HEK293 (cell line): ENCODE results near the gene MED19.

Source experiments
- CTCF ChIA-PET: fragments of 350-600 bp; formaldehyde crosslinking; extraction: SDS; loops from one replicate; lab custom pipeline; 2021; ENCODE audit warnings: antibody characterized with exemption; lab: Yijun Ruan, JAX
- POLR2A ChIA-PET: fragments of 300-600 bp; formaldehyde crosslinking; extraction: SDS; loops from one replicate; lab custom pipeline; 2020; ENCODE audit warnings: antibody characterized with exemption, inconsistent platforms; lab: Yijun Ruan, JAX
- H3K27ac ChIP-seq: fragments of 200-500 bp; sonication (Bioruptor generic); 2 replicates; pipeline ENCODE4 v1.5.1; 2014; ENCODE audit warnings: low read depth, low read length, control low read depth, inconsistent platforms; ENCODE audit errors: extremely low read depth
- H3K36me3 ChIP-seq, 2 experiments: fragments of 200-500 bp in 1 of 2; sonication (Bioruptor generic) in 1 of 2; 1 replicate in 1 of 2; 2 replicates in 1 of 2; pipeline ENCODE4 v1.5.1; 2014 to 2017; ENCODE audit warnings: inconsistent platforms in 2 of 2, low read length in 2 of 2; ENCODE audit not compliant: control insufficient read depth in 2 of 2, insufficient read depth in 1 of 2
- H3K4me1 ChIP-seq: fragments of 200-500 bp; sonication (Bioruptor generic); 2 replicates; pipeline ENCODE4 v1.5.1; 2014; ENCODE audit warnings: mild to moderate bottlenecking, low read length, inconsistent platforms; ENCODE audit not compliant: control insufficient read depth, insufficient read depth
- H3K4me3 ChIP-seq: 2 replicates; pipeline ENCODE4 v1.5.1; 2011; ENCODE audit warnings: low read depth, mild to moderate bottlenecking, control low read depth, low read length, moderate library complexity
- H3K9me3 ChIP-seq: fragments of 200-500 bp; sonication (Bioruptor generic); 2 replicates; pipeline ENCODE4 v1.5.1; 2014; ENCODE audit warnings: low read depth, low read length, inconsistent platforms; ENCODE audit not compliant: control insufficient read depth, insufficient read depth
- BCL11B ChIP-seq: fragments of 450-650 bp; formaldehyde crosslinking; IDR thresholded peaks from 2 replicates; pipeline ENCODE4 v1.5.1; 2016; ENCODE audit warnings: low read depth, missing biosample characterization, missing genetic modification characterization
- HOXC10 ChIP-seq: sonication (generic); formaldehyde crosslinking; IDR thresholded peaks from 2 replicates; pipeline ENCODE4 v1.8.1; 2023; ENCODE audit warnings: mild to moderate bottlenecking, missing genetic modification reagents
- KLF16 ChIP-seq: fragments of 450-650 bp; formaldehyde crosslinking; IDR thresholded peaks from 2 replicates; pipeline ENCODE4 v1.5.1; 2017; ENCODE audit warnings: missing biosample characterization, missing genetic modification characterization
- MYNN ChIP-seq: fragments of 450-650 bp; formaldehyde crosslinking; IDR thresholded peaks from 2 replicates; pipeline ENCODE4 v1.5.1; 2016; ENCODE audit warnings: missing biosample characterization, missing genetic modification characterization, borderline replicate concordance
- REPIN1 ChIP-seq: fragments of 450-650 bp; formaldehyde crosslinking; IDR thresholded peaks from 2 replicates; pipeline ENCODE4 v1.5.1; 2017; ENCODE audit warnings: missing biosample characterization, missing genetic modification characterization, low read depth
- ZBTB21 ChIP-seq: fragments of 450-650 bp; formaldehyde crosslinking; IDR thresholded peaks from 2 replicates; pipeline ENCODE4 v1.5.1; 2017; ENCODE audit warnings: missing biosample characterization, missing genetic modification characterization
- ZBTB8A ChIP-seq: fragments of 450-650 bp; formaldehyde crosslinking; IDR thresholded peaks from 2 replicates; pipeline ENCODE4 v1.5.1; 2016; ENCODE audit warnings: missing biosample characterization, missing genetic modification characterization
- ZNF133 ChIP-seq: fragments of 450-650 bp; formaldehyde crosslinking; IDR thresholded peaks from 2 replicates; pipeline ENCODE4 v1.5.1; 2016; ENCODE audit warnings: missing biosample characterization, missing genetic modification characterization
- ZNF140 ChIP-seq: fragments of 450-650 bp; formaldehyde crosslinking; IDR thresholded peaks from 2 replicates; pipeline ENCODE4 v1.5.1; 2016; ENCODE audit warnings: missing biosample characterization, missing genetic modification characterization
- ZNF2 ChIP-seq: fragments of 450-650 bp; formaldehyde crosslinking; IDR thresholded peaks from 2 replicates; pipeline ENCODE4 v1.5.1; 2016; ENCODE audit warnings: missing biosample characterization, missing genetic modification characterization
- ZNF544 ChIP-seq: fragments of 450-650 bp; formaldehyde crosslinking; IDR thresholded peaks from 2 replicates; pipeline ENCODE4 v1.5.0; 2017; ENCODE audit warnings: missing biosample characterization, missing genetic modification characterization
- ZNF600 ChIP-seq: fragments of 450-650 bp; formaldehyde crosslinking; IDR thresholded peaks from 2 replicates; pipeline ENCODE4 v1.5.1; 2016; ENCODE audit warnings: missing biosample characterization, missing genetic modification characterization
- ZNF677 ChIP-seq: fragments of 450-650 bp; IDR thresholded peaks from 2 replicates; pipeline ENCODE4 v1.5.0; 2018; ENCODE audit warnings: missing biosample characterization, mild to moderate bottlenecking, missing genetic modification characterization, moderate library complexity
- ZNF785 ChIP-seq: fragments of 450-650 bp; formaldehyde crosslinking; IDR thresholded peaks from 2 replicates; pipeline ENCODE4 v1.5.1; 2016; ENCODE audit warnings: missing biosample characterization, missing genetic modification characterization
- TF ChIP-seq, protein P1 (sequence below): fragments of 450-650 bp; formaldehyde crosslinking; conservative IDR thresholded peaks from 2 replicates; pipeline ENCODE4 v1.5.1; 2016; ENCODE audit warnings: low read depth, missing biosample characterization, missing genetic modification characterization
- TF ChIP-seq, protein P2 (sequence below): fragments of 450-650 bp; formaldehyde crosslinking; IDR thresholded peaks from 2 replicates; pipeline ENCODE4 v1.5.1; 2016; ENCODE audit warnings: missing biosample characterization, missing genetic modification characterization
- TF ChIP-seq, protein P3 (sequence below): fragments of 450-650 bp; formaldehyde crosslinking; IDR thresholded peaks from 2 replicates; pipeline ENCODE4 v1.5.1; 2017; ENCODE audit warnings: missing biosample characterization, mild to moderate bottlenecking, missing genetic modification characterization, moderate library complexity
- TF ChIP-seq, protein P4 (sequence below): fragments of 450-650 bp; formaldehyde crosslinking; IDR thresholded peaks from 2 replicates; pipeline ENCODE4 v1.5.1; 2016; ENCODE audit warnings: missing biosample characterization, missing genetic modification characterization
- TF ChIP-seq, protein P5 (sequence below): fragments of 450-650 bp; formaldehyde crosslinking; IDR thresholded peaks from 2 replicates; pipeline ENCODE4 v1.5.1; 2016; ENCODE audit warnings: missing biosample characterization, missing genetic modification characterization

Gene MED19

DNA sequence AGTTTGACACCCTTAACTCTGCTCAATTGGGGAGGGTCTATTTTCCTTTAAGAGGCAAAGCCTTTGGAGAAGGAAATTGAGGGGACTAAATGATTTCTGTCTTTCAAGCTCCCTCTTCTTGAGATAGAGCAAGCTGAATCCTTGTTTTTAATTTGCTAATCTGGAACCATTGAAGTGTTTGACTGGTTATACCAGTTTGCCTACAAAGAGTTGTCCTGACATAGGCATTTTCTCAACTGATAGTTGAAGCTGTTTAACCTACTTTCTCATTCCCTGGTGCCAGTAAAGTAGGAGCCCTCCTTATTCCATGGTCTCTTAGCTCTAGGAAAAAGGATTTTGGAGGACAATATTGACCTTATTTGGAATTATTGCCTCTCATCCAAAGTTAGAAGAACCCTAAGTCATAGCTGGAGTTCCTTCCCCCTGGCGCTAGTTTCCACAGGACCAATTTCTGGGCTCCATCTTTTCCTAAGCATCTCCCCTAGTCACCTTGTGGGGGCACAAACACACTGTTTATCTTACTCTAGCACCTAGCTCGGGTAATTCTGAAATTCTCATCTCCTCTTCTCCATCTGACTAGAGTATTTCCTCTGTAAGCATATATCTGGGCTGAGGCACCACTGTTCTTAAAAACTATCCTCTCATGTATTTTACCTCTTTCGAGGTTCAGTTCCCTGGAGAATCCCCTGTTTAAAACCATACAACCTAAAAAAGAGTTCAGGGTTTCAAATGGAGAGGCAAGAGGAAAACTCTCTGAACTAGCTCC, 36.7 kb downstream of the MED19 start (continued):
- TF ChIP-seq ZNF600 (tag by site-specific recombination): no peak
- no peak for TF ChIP-seq HOXC10 (CRISPR knock-in tag)
- no peak for TF ChIP-seq MYNN
- no peak for TF ChIP-seq ZBTB21 (tag by site-specific recombination)
- TF ChIP-seq ZNF2 (tag by site-specific recombination): no peak
- TF ChIP-seq REPIN1: no peak
- TF ChIP-seq, all 188 proteins: peak for 0

DNA sequence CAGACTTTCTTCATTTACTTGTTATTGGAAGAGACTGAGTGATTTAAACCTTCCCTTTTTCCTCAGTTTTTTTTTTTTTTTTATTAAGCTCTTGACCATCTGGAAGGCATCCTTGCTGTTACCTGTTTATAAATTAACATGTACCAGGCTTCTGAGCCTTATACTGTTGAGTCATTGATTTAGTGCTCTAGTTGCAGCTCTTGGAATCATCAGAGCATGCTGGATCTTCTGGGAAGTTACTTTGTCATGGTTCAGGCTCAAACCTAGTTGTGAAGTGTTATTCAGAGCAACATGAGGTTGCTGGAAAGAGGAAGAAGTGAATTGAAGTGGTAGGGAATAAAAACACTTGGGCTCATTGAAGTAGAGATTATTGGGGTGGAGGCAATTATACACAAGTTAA, 37.8 kb downstream of the MED19 start:
- peaks cover 5 to 66% of the 10 kb centered on the region in 2 experiments for H3K36me3 ChIP-seq
- H3K4me3 ChIP-seq: no peak overlapping the region
- H3K4me1 ChIP-seq: no peaks in the 10 kb centered on the region
- no peaks in the 10 kb centered on the region for H3K9me3 ChIP-seq
- CTCF ChIA-PET: interaction anchor here (2.2 kb wide), 1 partner anchor 127 kb away, joined by 8 read pairs; no protein-coding TSS in a partner anchor
- POLR2A ChIA-PET: no interaction called here
- TF ChIP-seq ZNF677 (tag by site-specific recombination) (no peak), ZNF544 (tag by site-specific recombination) (no peak), ZNF133 (tag by site-specific recombination) (no peak), BCL11B (tag by site-specific recombination) (no peak), ZBTB8A (tag by site-specific recombination) (no peak), ZNF140 (tag by site-specific recombination) (no peak), ZNF785 (tag by site-specific recombination) (no peak), KLF16 (tag by site-specific recombination) (no peak)
- TF ChIP-seq, protein P1, sequence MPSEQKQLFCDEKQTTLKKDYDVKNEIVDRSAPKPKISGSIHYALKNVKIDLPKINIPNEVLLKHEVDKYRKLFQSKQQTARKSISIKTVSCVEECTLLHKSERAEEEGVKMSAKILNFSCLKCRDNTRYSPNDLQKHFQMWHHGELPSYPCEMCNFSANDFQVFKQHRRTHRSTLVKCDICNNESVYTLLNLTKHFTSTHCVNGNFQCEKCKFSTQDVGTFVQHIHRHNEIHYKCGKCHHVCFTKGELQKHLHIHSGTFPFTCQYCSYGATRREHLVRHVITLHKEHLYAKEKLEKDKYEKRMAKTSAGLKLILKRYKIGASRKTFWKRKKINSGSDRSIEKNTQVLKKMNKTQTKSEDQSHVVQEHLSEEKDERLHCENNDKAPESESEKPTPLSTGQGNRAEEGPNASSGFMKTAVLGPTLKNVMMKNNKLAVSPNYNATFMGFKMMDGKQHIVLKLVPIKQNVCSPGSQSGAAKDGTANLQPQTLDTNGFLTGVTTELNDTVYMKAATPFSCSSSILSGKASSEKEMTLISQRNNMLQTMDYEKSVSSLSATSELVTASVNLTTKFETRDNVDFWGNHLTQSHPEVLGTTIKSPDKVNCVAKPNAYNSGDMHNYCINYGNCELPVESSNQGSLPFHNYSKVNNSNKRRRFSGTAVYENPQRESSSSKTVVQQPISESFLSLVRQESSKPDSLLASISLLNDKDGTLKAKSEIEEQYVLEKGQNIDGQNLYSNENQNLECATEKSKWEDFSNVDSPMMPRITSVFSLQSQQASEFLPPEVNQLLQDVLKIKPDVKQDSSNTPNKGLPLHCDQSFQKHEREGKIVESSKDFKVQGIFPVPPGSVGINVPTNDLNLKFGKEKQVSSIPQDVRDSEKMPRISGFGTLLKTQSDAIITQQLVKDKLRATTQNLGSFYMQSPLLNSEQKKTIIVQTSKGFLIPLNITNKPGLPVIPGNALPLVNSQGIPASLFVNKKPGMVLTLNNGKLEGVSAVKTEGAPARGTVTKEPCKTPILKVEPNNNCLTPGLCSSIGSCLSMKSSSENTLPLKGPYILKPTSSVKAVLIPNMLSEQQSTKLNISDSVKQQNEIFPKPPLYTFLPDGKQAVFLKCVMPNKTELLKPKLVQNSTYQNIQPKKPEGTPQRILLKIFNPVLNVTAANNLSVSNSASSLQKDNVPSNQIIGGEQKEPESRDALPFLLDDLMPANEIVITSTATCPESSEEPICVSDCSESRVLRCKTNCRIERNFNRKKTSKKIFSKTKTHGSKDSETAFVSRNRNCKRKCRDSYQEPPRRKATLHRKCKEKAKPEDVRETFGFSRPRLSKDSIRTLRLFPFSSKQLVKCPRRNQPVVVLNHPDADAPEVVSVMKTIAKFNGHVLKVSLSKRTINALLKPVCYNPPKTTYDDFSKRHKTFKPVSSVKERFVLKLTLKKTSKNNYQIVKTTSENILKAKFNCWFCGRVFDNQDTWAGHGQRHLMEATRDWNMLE (tag by site-specific recombination): no peak
- TF ChIP-seq, protein P2, sequence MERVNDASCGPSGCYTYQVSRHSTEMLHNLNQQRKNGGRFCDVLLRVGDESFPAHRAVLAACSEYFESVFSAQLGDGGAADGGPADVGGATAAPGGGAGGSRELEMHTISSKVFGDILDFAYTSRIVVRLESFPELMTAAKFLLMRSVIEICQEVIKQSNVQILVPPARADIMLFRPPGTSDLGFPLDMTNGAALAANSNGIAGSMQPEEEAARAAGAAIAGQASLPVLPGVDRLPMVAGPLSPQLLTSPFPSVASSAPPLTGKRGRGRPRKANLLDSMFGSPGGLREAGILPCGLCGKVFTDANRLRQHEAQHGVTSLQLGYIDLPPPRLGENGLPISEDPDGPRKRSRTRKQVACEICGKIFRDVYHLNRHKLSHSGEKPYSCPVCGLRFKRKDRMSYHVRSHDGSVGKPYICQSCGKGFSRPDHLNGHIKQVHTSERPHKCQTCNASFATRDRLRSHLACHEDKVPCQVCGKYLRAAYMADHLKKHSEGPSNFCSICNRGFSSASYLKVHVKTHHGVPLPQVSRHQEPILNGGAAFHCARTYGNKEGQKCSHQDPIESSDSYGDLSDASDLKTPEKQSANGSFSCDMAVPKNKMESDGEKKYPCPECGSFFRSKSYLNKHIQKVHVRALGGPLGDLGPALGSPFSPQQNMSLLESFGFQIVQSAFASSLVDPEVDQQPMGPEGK (tag by site-specific recombination): no peak
- TF ChIP-seq, protein P3, sequence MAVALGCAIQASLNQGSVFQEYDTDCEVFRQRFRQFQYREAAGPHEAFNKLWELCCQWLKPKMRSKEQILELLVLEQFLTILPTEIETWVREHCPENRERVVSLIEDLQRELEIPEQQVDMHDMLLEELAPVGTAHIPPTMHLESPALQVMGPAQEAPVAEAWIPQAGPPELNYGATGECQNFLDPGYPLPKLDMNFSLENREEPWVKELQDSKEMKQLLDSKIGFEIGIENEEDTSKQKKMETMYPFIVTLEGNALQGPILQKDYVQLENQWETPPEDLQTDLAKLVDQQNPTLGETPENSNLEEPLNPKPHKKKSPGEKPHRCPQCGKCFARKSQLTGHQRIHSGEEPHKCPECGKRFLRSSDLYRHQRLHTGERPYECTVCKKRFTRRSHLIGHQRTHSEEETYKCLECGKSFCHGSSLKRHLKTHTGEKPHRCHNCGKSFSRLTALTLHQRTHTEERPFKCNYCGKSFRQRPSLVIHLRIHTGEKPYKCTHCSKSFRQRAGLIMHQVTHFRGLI: no peak
- TF ChIP-seq, protein P4, sequence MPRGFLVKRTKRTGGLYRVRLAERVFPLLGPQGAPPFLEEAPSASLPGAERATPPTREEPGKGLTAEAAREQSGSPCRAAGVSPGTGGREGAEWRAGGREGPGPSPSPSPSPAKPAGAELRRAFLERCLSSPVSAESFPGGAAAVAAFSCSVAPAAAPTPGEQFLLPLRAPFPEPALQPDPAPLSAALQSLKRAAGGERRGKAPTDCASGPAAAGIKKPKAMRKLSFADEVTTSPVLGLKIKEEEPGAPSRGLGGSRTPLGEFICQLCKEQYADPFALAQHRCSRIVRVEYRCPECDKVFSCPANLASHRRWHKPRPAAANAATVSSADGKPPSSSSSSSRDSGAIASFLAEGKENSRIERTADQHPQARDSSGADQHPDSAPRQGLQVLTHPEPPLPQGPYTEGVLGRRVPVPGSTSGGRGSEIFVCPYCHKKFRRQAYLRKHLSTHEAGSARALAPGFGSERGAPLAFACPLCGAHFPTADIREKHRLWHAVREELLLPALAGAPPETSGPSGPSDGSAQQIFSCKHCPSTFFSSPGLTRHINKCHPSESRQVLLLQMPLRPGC (tag by site-specific recombination): no peak
- TF ChIP-seq, protein P5, sequence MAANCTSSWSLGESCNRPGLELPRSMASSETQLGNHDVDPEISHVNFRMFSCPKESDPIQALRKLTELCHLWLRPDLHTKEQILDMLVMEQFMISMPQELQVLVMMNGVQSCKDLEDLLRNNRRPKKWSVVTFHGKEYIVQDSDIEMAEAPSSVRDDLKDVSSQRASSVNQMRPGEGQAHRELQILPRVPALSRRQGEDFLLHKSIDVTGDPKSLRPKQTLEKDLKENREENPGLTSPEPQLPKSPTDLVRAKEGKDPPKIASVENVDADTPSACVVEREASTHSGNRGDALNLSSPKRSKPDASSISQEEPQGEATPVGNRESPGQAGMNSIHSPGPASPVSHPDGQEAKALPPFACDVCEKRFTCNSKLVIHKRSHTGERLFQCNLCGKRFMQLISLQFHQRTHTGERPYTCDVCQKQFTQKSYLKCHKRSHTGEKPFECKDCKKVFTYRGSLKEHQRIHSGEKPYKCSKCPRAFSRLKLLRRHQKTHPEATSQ (tag by site-specific recombination): no peak
- H3K27ac ChIP-seq: no peak overlapping the region
